ENCODE data around the gene ACP2.

Gene ACP2, protein sequence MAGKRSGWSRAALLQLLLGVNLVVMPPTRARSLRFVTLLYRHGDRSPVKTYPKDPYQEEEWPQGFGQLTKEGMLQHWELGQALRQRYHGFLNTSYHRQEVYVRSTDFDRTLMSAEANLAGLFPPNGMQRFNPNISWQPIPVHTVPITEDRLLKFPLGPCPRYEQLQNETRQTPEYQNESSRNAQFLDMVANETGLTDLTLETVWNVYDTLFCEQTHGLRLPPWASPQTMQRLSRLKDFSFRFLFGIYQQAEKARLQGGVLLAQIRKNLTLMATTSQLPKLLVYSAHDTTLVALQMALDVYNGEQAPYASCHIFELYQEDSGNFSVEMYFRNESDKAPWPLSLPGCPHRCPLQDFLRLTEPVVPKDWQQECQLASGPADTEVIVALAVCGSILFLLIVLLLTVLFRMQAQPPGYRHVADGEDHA

DNA sequence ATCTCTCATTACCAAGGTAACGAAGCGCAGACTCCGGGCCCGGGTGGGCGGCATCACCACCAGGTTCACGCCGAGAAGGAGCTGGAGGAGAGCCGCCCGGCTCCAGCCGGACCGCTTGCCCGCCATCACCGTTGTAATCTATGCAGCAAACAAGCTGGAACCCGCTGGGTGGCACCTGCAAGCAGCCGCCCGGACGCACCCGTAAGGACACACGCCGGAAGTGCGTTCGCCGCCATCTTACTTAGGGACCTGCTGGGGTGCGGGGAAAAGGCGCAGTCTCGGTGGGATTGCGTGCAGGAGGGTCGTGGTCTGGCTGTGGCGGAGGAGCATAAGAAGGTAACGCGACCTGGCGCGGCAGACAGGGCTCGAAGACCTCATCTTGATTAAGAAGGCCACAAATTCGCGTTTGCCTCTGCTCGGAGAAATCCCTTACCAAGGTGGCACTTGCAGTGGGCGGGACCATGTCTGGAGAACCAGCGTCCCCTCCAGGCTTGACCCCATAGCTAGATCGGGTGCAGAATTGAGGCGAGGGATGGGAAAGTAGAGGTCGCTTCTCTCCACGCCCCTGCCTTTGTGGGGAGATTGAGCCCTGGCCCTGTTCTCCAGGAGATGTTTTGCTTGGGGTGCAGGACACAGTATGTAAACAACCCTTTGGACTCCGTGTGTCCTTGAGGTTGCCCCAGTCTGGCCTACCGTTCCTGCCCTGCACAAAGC, at the start of gene ACP2:
Gene ACP2 (minus strand): TSS at position 151 of the 714 bp plus-strand sequence. CDS start 25 bp downstream, at position 126.
- peak; percentile 58 for FAIRE-seq

GRCh38 chr11:47296045-47296444, 47.4 kb upstream of the ACP2 start:
- no peak for DNase-seq (ENCODE audit: low spot score)
- no peak for FAIRE-seq

More for the DNA sequence above, at the start of gene ACP2:
- peak; percentile 89 for DNase-seq (ENCODE audit: low spot score)

DNA sequence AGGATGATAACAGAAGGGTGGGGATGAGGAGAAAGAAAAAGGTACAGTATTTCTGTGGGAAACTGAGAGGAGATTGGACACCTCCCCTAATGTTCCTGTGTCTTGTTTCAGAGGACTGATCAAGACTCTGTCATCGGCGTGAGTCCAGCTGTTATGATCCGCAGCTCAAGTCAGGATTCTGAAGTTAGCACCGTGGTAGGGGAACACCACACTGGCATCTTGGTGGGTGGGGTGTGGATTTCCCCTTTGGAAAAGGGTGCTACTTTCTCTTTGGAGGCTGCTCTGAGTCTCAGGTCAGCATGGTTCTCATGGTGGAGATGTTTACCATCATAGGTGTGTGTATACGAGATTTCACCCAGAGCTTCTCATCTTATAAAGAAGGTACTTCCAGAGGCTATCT, 46.8 kb upstream of the ACP2 start:
- DNase-seq (ENCODE audit: low spot score) (no peak), FAIRE-seq (no peak)

- no peak for DNase-seq (ENCODE audit: low spot score)
- FAIRE-seq: no peak
Measured at GRCh38 chr11:47289856-47290255, 41.2 kb upstream of the ACP2 start.

- DNase-seq (ENCODE audit: low spot score) (no peak), FAIRE-seq (no peak)
Measured at GRCh38 chr11:47288066-47288465, 39.5 kb upstream of the ACP2 start.

GRCh38 chr11:47285969-47286770, 37.6 kb upstream of the ACP2 start:
- FAIRE-seq (no peak), DNase-seq (ENCODE audit: low spot score) (no peak)

GRCh38 chr11:47284151-47284550, 35.5 kb upstream of the ACP2 start:
- DNase-seq (ENCODE audit: low spot score): no peak
- FAIRE-seq: no peak

DNA sequence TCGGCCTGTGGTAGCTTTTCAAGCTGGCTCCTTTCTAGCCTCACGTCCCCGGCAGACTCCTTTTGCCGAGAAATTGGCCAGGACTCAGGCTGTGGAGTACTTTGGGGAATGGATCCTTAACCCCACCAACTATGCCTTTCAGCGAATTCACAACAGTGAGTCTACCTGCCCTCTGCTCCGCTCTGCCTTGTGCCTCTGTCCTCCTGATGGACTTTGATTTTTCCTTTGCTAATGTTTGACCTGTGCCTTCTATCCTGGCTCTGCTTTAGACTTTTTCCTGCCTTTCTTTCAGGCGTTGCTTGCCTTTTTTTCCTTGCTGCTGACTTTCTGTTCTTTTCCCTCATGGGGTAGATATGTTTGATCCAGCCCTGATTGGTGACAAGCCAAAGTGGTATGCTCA, 33.8 kb upstream of the ACP2 start:
- FAIRE-seq: no peak
- DNase-seq (ENCODE audit: low spot score): no peak

GRCh38 chr11:47280860-47281259, 32.2 kb upstream of the ACP2 start:
- FAIRE-seq (no peak), DNase-seq (ENCODE audit: low spot score) (no peak)

- FAIRE-seq (no peak), DNase-seq (ENCODE audit: low spot score) (no peak)
Measured at GRCh38 chr11:47280099-47280498, 31.5 kb upstream of the ACP2 start.

DNA sequence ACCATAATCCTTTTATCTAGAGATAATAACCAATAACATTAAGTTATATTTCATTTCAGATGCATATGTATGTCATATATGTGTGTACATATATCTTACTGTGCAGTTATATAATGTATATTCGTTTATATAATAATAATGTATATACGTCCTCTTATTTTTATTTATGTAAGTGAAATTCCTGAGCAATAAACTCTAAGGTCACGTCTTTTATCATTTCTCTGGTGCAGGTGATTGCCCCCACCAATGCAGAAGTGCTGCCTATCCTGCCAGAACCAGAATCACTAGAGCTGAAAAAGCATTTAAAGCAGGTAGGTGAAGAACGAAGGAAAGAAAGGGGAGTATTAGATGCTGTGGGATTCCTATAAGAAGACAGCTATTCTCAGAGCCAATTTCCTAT, 30.2 kb upstream of the ACP2 start:
- FAIRE-seq: no peak

GRCh38 chr11:47278058-47278457, 29.4 kb upstream of the ACP2 start:
- FAIRE-seq: no peak
- no peak for DNase-seq (ENCODE audit: low spot score)

More for the DNA sequence above, 30.2 kb upstream of the ACP2 start:
- no peak for DNase-seq (ENCODE audit: low spot score)

DNA sequence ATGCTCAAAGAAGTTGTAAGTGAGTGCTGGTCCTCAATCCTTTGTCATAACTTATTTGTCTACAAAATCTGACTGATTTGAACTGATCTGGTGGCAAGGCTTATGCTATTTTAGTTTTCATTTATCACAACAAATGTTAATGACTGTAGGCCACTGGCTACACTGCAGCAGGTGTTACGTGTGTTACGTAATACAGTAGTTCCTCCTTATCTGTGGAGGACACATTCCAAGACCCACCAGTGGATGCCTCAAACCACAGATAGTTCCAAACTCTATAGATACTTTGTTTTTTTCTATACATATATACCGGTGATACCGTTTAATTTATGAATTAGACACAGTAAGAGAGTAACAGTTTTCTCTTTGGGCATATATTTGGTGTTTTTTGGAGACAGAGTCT, 28.3 kb upstream of the ACP2 start:
- DNase-seq (ENCODE audit: low spot score): no peak
- FAIRE-seq: no peak

GRCh38 chr11:47274495-47275235, 26.1 kb upstream of the ACP2 start:
- no peak for FAIRE-seq

GRCh38 chr11:47272706-47273105, 24.1 kb upstream of the ACP2 start:
- FAIRE-seq (no peak), DNase-seq (ENCODE audit: low spot score) (no peak)

More at GRCh38 chr11:47274495-47275235, 26.1 kb upstream of the ACP2 start:
- DNase-seq (ENCODE audit: low spot score): no peak

GRCh38 chr11:47271961-47272661, 23.5 kb upstream of the ACP2 start:
- FAIRE-seq (no peak), DNase-seq (ENCODE audit: low spot score) (no peak)

DNA sequence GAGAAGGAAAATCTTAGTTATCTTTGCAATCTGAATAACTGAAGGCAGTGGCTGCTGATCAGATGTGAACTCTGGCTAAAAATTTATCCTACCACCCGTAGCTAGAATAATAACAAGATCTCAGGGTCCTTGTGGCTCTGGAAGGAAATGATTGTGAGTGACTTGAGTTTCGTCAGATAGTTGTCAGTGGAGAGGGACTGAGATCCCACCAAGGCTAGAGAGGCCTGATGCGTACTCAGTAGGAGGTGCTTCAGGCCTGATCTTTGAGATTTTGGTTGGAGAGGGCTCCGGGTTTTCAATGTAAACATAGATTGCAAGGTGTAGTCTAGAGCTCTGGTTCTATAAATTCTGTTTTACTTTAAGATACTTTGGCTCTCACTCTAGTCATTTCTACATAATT, 22.7 kb upstream of the ACP2 start:
- FAIRE-seq: no peak
- no peak for DNase-seq (ENCODE audit: low spot score)

DNA sequence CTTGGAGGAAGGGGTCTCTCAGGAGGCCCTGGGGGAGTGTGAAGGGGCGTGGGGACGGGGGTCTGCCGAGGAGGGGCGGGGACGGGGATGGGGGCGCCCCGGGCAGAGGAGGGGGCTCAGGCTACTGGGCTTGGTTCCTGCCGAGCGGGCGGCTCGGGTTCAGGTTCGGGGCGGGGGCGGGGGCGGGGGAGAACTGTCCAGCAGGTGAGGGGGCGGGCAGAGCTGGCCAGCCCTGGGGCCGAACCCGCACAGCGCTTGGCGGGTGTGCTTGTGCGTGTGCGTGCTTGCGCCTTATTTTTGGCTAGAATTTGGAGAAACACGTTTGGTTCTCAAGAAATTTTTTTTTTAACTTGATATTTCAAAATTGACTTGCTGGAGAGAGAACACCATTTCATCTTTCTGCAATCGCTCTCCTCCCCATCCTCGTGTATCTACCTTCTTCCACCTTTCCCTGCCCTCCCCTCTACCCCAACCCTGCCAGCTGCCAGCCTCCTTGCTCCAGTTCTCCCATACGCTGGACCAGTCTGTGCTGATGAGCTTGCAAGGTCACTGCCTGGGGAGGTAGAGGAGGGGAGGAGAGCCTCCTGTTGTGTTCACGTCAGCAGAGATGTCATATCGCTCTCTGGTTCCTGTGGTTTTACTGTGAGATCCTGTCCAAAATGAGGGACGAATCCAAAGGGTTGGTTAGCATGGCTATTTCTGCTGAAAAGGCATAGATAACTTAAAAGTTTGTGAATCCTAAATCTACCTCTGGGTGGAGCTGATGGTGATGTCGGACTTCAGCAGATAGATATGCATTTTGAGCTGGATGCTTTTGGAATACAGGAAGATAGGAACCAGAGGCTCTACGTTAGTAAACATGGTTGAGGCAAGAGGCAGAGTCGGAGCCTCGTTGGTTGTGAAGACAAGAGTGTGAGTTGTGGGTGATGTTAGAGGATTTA, 22.0 kb upstream of the ACP2 start:
- FAIRE-seq (no peak), DNase-seq (ENCODE audit: low spot score) (peak; percentile 42)

DNA sequence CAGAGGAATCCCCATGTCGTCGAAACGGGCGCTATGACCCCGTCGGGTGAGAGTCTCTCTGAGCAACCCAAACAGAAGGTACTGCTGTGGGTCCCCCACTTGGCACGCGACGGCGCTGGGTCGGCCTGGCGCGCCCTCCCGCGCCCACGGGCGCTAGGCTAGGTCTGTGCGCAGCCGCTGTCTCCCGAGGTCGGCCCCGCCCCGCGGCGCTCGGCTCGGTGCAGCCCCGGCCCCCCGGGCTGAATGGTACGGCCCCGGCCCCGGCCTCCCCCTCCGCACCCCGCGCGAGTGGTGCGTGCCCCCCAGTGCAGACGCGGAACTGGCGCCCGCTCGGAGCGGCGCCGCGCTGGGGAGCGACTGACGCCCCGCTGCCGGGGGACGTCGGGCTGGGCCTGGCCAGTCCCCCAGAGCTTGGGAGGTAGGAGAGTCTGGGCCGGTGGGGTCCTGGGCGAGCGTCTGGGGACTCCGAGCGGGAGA, 21.3 kb upstream of the ACP2 start, which contains the start of gene MADD:
Gene MADD (plus strand): TSS at position 305 of the 477 bp plus-strand sequence.
- DNase-seq (ENCODE audit: low spot score) (peak; percentile 95), FAIRE-seq (no peak)

Measured in urothelium cell line (cell line).